ENCODE measurements around the gene NLRP3.

DNA sequence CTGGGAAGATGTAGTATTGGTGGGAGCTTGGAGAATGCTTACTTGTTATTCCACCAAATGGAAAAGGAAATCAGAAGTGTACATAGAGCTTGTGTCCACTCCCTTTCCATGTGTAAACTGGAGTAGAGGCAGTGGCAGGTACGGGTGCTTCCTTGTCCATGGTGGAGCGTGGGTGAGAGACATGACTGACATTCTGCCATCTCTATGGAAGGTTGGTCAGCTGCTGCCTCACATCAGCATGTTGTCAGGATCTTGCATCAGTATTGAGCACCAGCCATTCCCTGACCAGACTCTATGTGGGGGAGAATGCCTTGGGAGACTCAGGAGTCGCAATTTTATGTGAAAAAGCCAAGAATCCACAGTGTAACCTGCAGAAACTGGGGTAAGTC lies 19.8 kb downstream of the NLRP3 start:
- TF ChIP-seq, protein P1, sequence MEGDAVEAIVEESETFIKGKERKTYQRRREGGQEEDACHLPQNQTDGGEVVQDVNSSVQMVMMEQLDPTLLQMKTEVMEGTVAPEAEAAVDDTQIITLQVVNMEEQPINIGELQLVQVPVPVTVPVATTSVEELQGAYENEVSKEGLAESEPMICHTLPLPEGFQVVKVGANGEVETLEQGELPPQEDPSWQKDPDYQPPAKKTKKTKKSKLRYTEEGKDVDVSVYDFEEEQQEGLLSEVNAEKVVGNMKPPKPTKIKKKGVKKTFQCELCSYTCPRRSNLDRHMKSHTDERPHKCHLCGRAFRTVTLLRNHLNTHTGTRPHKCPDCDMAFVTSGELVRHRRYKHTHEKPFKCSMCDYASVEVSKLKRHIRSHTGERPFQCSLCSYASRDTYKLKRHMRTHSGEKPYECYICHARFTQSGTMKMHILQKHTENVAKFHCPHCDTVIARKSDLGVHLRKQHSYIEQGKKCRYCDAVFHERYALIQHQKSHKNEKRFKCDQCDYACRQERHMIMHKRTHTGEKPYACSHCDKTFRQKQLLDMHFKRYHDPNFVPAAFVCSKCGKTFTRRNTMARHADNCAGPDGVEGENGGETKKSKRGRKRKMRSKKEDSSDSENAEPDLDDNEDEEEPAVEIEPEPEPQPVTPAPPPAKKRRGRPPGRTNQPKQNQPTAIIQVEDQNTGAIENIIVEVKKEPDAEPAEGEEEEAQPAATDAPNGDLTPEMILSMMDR (IDR thresholded peaks at IDR 0.05): no peak
- TF ChIP-seq NRF1 (IDR thresholded peaks at IDR 0.05; ENCODE audit: low read depth, low read length) (no peak), POLR2AphosphoS5 (IDR thresholded peaks at IDR 0.05; ENCODE audit: low read depth, low read length) (no peak), YY1 (IDR thresholded peaks at IDR 0.05; ENCODE audit: low read depth) (no peak), USF1 (IDR thresholded peaks at IDR 0.05; ENCODE audit: borderline replicate concordance, low read depth) (no peak), RXRA (IDR thresholded peaks at IDR 0.05; ENCODE audit: borderline replicate concordance, low read depth) (no peak)

Data from SK-N-SH (cell line).